OCI-LY3 (cell line): ENCODE results near the gene PAPSS2.

Experiments used
- H2AFZ ChIP-seq: fragments of 200-600, 300-600 bp; shearing (Covaris generic); 2 replicates; pipeline ENCODE4 v1.6.0; 2014; ENCODE audit warnings: antibody characterized with exemption, low read depth, low read length
- H3K27ac ChIP-seq: fragments of 200-600, 300-600 bp; sonication (generic); 2 replicates; pipeline ENCODE4 v1.5.1; 2014; ENCODE audit warnings: mild to moderate bottlenecking, low read length, moderate library complexity, mixed read lengths
- H3K27me3 ChIP-seq: fragments of 200-600, 300-600 bp; sonication (generic); 2 replicates; pipeline ENCODE4 v1.6.1; 2014; ENCODE audit warnings: low read depth, low read length, mixed read lengths
- H3K36me3 ChIP-seq: fragments of 200-600, 300-600 bp; sonication (generic); replicated peaks from 2 replicates; pipeline ENCODE3; 2014; ENCODE audit warnings: low read depth, low read length, mixed read lengths
- H3K4me1 ChIP-seq: fragments of 300-600, 200-600 bp; sonication (generic); 2 replicates; pipeline ENCODE4 v1.6.1; 2014; ENCODE audit warnings: low read length, mixed read lengths
- H3K4me2 ChIP-seq: fragments of 200-600, 300-600 bp; sonication (generic); 2 replicates; pipeline ENCODE4 v1.6.1; 2014; ENCODE audit warnings: low read length, mixed read lengths
- H3K4me3 ChIP-seq: fragments of 300-600, 200-600 bp; sonication (generic); 2 replicates; pipeline ENCODE4 v1.5.1; 2014; ENCODE audit warnings: antibody characterized with exemption, mild to moderate bottlenecking, low read length, moderate library complexity
- H3K79me2 ChIP-seq: fragments of 300-600, 200-600 bp; shearing (Covaris generic); 2 replicates; pipeline ENCODE4 v1.6.1; 2014; ENCODE audit warnings: mild to moderate bottlenecking, low read length, mixed read lengths
- H3K9ac ChIP-seq: fragments of 300-600, 200-600 bp; shearing (Covaris generic); 2 replicates; pipeline ENCODE4 v1.6.0; 2014; ENCODE audit warnings: mild to moderate bottlenecking, low read length, moderate library complexity
- H3K9me3 ChIP-seq: fragments of 200-600, 300-600 bp; shearing (Covaris generic); 2 replicates; pipeline ENCODE4 v1.6.1; 2014; ENCODE audit warnings: low read length, mixed read lengths; ENCODE audit not compliant: insufficient read depth
- H4K20me1 ChIP-seq: fragments of 200-600, 300-600 bp; sonication (generic); 2 replicates; pipeline ENCODE4 v1.6.1; 2016; ENCODE audit warnings: low read length, mixed read lengths; ENCODE audit not compliant: insufficient read depth
- CTCF ChIP-seq: fragments of 200-600, 300-600 bp; sonication (generic); IDR thresholded peaks from 2 replicates; pipeline ENCODE4 v1.5.1; 2014; ENCODE audit warnings: antibody characterized with exemption, low read length, low read depth
- EZH2phosphoT487 ChIP-seq: fragments of 200-600 bp; shearing (Covaris generic); IDR thresholded peaks from 2 replicates; pipeline ENCODE4 v1.6.1; 2018; ENCODE audit warnings: antibody characterized with exemption, mixed run types, low read depth

Gene PAPSS2

GRCh38 chr10:87790185-87790584, 130.5 kb downstream of the PAPSS2 start:
- H3K79me2 ChIP-seq = peaks cover 6% of the 10 kb centered on the region; the same call in 1 of the 2 replicates
- H3K9me3 ChIP-seq = no peaks in the 10 kb centered on the region
- H4K20me1 ChIP-seq = peaks cover 14% of the 10 kb centered on the region
- H3K36me3 ChIP-seq = peaks cover 10% of the 10 kb centered on the region
- H3K4me3 ChIP-seq = no peak overlapping the region
- no peaks in the 10 kb centered on the region for H3K4me1 ChIP-seq
- no peak overlapping the region for H3K4me2 ChIP-seq
- H3K27ac ChIP-seq = no peak overlapping the region
- no peak overlapping the region for H2AFZ ChIP-seq
- no peak overlapping the region for H3K9ac ChIP-seq
- TF ChIP-seq CTCF (no peak), EZH2phosphoT487 (no peak)
- no peaks in the 10 kb centered on the region for H3K27me3 ChIP-seq

- Histone ChIP-seq H3K79me2 (peaks cover 6% of the 10 kb centered on the region; the same call in 1 of the 2 replicates), H3K27me3 (no peaks in the 10 kb centered on the region), H3K27ac (no peak overlapping the region), H2AFZ (no peak overlapping the region), H3K4me2 (no peak overlapping the region), H3K4me1 (no peaks in the 10 kb centered on the region), H4K20me1 (peaks cover 14% of the 10 kb centered on the region), H3K9ac (no peak overlapping the region), H3K4me3 (no peak overlapping the region), H3K9me3 (no peaks in the 10 kb centered on the region), H3K36me3 (peaks cover 7% of the 10 kb centered on the region)
- TF ChIP-seq EZH2phosphoT487 (no peak), CTCF (no peak)
Observed at GRCh38 chr10:87794285-87794684, 134.6 kb downstream of the PAPSS2 start.
